Stimulated activated CD4-positive, alpha-beta T cell treated with anti-CD3 and anti-CD28 coated beads, Interleukin-1b, Interleukin-23, amount 100 ng/mL, for 48 hours (primary cell): ENCODE results near the gene LZTFL1.

ENCODE experiments used
- DNase-seq: peaks from one replicate; pipeline ENCODE4 v3.0.0-alpha.2; 2020

The LZTFL1 gene

GRCh38 chr3:45807133-45807532, 34.8 kb downstream of the LZTFL1 start:
- no peak for DNase-seq

- DNase-seq: no peak
Observed at GRCh38 chr3:45806072-45806471, 35.8 kb downstream of the LZTFL1 start.

GRCh38 chr3:45803252-45803935, 38.5 kb downstream of the LZTFL1 start:
- DNase-seq: no peak

- DNase-seq: no peak
Observed at GRCh38 chr3:45802146-45802545, 39.8 kb downstream of the LZTFL1 start.

GRCh38 chr3:45800611-45801010, 41.3 kb downstream of the LZTFL1 start:
- no peak for DNase-seq

GRCh38 chr3:45799586-45799985, 42.3 kb downstream of the LZTFL1 start:
- no peak for DNase-seq

- DNase-seq: no peak
Observed at GRCh38 chr3:45798034-45798433, 43.9 kb downstream of the LZTFL1 start.

- no peak for DNase-seq
Observed at GRCh38 chr3:45796902-45797637, 44.8 kb downstream of the LZTFL1 start.

DNA sequence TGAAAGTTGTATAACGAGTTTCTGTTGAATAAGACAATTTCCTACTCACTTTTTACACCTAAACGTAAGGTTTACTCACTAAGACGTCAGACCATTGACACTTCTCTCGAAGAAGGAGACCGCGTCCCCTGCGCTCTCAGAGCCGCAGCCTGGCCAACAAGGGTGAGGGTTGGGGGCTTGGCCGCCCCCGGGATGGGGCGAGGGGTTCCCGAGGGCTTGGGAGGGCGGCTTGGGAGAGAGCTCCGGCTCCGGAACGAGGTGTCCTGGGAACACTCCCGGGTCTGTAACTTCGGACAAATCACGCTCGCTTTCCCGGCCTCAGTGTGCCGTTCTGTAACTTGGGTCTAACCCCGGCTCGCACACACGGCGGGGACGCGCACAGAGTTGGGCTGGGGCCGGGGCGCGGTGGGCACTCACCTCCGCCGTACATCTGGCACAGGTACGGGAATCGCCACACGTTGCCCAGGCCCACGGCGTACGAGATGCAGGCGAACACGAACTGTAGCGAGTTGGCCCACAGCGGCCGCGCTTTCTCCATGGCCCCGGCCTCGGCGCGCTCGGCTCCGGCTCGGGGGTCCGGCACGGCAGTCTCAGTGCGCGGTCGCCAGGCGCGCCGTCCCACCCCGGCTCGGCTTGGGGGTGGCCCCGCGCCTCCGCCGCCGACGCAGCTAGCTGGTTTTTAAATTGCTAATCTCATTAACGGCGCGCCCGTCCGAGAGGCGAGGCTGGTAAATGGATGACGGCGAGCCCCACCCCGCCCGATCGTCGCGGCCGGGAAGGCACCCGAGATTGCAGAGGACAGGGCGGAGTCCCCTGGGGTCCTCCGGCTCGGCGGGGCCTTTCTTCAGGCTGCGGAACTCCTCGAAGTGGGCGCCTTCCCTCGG, 45.8 kb downstream of the LZTFL1 start, which contains the start of gene SLC6A20:
TSS of gene SLC6A20 (minus strand) at position 655 of the 884 bp plus-strand sequence. CDS start at position 538, 117 bp downstream.
- no peak for DNase-seq

DNA sequence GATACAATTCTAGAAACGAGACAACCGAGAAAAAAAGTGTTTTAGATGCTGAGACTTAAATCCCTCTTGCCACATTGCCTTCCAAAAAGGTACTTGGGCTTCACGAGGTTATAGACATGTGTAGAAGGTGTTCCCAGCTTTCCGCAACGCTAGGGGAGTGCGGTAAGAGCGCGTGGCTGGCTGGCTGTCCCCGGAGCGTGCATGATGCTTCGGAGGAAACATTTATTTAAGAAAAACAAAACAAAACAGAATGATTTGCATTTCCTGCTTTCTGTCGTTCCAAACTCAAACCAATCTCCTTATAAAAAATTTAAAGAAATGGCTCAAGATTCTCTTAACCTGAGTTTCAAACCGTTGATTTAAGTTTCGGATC, 46.4 kb downstream of the LZTFL1 start:
- DNase-seq: no peak

DNA sequence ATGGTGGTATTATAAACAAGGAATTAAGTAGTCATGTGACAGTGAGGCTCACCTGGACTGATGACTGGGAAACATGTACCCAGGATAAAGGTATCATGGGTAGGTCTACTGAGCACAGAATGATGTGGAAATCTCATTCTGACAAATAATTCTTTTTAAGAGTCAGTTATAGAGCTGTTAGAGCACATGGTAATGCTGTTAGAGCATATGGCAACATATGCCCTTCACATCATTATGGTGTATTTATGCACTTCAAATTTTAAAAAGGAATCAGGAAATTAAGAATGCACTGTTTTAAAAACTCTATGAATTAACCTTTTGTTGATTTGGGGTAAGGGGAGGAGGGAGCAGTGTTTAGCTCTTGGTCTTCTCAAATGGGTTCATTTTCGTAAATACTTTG, 47.3 kb downstream of the LZTFL1 start:
- no peak for DNase-seq

DNA sequence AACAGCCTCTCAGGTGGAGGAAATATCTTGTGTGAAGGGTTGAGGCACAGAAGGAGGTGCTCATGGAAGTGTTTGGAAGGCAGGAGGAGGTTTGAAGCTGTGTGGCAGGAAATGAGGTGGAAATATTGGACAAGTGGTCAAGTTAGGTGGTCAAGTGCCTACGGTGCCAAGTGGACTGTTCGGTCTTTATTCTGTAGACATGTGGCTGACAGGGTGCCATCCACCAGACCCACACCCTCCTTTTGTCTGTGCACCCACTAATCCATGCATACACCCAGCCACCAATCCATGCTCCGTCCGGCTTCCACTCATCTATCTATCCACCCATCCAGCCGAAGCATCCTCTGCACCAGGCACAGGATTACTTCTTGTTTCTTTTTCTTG, 47.8 kb downstream of the LZTFL1 start:
- no peak for DNase-seq

DNA sequence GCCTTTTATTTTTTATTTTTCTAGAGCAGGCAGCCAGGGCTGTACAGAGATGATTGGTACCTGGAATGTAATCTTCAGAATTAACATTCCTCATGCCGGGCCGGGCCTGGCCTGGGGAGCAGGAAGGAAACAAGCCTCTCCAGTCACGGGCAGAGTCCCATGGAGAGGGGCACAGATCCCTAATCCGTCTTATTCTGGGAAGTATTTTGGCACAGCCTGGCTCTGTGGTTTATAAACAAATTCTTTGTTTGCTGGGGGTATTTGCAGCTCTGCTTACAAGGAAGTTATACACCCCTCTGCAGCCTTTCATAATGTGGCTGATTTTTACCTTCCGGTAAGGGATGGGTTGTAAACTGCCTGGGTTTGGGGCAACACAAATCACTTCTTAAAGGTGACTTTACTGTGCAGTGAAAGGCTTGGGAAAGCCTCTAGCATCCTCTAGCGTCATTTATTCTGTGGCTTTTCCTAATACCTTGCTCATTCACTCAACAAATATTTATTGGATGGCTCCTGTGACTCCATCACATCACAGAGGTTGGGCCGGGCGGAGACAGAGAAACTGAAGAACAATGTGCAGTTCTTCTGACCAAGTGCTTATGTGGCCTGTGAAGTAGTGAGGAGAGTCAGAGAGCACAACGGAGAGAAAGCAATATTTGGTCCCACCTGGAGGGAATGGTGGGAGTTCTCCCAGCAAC, 48.3 kb downstream of the LZTFL1 start:
- DNase-seq: no peak

DNA sequence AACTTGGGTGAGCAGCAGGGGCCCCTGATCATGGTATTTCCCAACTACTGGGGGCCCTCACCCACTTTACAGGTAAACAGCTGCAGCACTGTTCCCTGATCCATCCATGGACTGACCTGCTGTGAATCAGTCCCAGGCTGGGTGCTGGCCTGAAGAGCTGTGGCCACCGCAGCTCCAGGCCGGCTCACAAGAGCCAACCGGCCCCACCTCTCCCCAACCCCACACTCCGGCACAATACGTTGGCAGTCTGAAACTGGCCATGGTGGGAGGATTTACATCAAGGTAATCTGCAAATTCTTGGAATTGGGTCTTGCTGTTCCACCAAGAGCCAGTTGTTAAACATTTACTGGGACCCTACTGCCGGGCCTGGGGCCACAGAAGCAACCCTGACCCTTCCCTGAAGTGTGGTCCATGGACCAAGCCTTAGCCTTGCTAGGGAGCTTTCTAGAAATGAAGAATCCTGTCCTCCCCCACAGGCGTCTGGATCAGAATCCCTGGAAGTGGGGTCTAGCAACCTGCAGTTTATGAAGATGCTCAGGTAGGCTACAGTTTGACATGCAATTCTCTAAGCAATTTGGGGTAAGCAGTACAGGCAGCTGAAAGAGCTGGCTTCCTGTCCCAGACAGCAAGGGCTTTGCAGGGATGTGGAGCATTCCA, 49.3 kb downstream of the LZTFL1 start:
- DNase-seq: no peak

DNA sequence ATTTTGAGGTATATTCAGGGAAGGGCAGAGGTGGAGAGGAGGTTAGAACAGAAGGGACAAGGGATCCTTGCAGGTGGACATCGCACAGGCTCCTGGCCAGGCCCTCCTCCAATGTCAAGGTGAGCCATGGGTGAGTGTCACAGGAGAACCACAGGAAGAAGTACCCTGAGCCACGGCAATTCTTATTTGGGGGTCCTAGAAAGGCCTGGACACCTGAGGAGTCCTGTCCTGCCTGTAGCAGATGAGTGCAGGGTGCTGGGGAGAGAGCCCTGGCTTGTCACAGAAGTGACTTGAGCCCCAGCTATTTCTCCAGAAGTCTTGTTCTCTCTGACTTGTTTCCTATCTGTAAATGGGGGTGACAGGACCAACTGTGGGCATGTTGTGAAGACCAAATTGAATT, 49.9 kb downstream of the LZTFL1 start:
- DNase-seq: no peak

- DNase-seq: no peak
Observed at GRCh38 chr3:45790596-45790995, 51.3 kb downstream of the LZTFL1 start.

DNA sequence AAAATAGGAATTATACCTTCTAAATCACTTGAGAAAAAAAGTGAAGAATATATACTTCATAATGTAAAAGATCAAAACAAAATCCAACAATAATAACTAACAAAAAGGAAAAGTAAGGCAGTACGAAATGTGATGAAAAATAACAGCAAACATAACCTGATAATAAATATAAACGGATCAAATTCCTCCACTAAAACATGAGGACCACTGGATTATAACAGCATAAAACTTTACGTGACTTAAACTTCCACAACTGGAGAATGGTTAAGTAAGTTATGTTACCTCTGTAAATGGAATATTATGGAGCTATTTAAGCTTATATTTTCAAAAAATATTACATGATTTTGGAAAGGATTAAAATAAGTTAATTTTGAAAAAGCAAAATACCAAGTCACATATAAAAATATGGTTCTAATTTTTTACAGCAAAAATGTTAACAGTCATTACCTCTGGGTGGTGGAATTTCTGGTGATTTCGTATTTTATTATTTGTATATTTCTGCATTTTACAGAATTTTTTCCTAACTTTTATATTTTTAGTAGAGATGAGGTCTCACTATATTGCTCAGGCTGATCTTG, 52.6 kb downstream of the LZTFL1 start:
- DNase-seq: no peak

DNA sequence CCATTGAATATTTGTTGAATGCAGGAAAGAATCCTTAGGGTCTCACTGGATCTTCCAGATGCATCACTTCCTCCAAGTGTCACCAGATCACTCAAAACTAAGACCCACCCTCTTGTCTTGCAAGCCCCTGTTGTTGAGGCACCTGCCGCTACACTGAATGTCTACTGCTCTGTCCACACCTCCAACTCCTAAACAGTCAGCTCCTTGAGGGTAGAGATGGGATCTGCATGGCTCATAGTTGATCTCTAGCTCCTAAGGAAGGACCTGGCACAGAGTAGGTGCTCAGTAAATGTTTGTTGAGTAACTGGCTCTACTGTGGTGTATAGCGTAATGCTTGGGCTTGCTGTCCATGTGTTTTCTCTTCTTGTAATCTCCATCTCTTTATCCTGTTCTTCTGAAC, 54.4 kb downstream of the LZTFL1 start:
- no peak for DNase-seq

GRCh38 chr3:45786801-45787495, 55.0 kb downstream of the LZTFL1 start:
- DNase-seq: no peak

GRCh38 chr3:45785605-45786150, 56.2 kb downstream of the LZTFL1 start:
- DNase-seq: no peak

GRCh38 chr3:45783667-45784066, 58.3 kb downstream of the LZTFL1 start:
- no peak for DNase-seq
